Sigmoid colon (tissue), 4 donors: Measurements from ENCODE around the gene COX10.

ENCODE experiments used
- CTCF ChIP-seq, 4 experiments: fragments of 450-650 bp in 3 of 4; fragments of 200-600 bp in 1 of 4; IDR thresholded peaks; one replicate each; pipeline ENCODE4 v1.5.1; 2016 to 2019; ENCODE audit warnings: antibody characterized with exemption in 4 of 4, mild to moderate bottlenecking in 3 of 4, moderate library complexity in 2 of 4
- POLR2A ChIP-seq, 2 donors: fragments of 450-650 bp; IDR thresholded peaks; one replicate each; pipeline ENCODE4 v1.6.1; 2016; ENCODE audit warnings: antibody characterized with exemption in 2 of 2, mild to moderate bottlenecking in 2 of 2, moderate library complexity in 2 of 2
- POLR2AphosphoS5 ChIP-seq, 4 donors: sonication (generic); formaldehyde crosslinking; IDR thresholded peaks; one replicate each; pipeline ENCODE4 v1.6.1; 2017; ENCODE audit warnings: antibody characterized with exemption in 4 of 4

- TF ChIP-seq POLR2AphosphoS5 (IDR thresholded peaks at IDR 0.05) (no peak), CTCF (IDR thresholded peaks at IDR 0.05) (no peak), POLR2A (IDR thresholded peaks at IDR 0.05) (no peak)
Measured at GRCh38 chr17:14080847-14081251, 11.5 kb downstream of the COX10 start.
